WERI-Rb-1 (cell line): ENCODE results near the gene BHLHE41.

Experiments used
- DNase-seq: peaks from one replicate; pipeline ENCODE4 v3.0.0-alpha.2; 2020
- H3K27ac ChIP-seq: fragments of 250-450 bp; sonication (Bioruptor Pico); 2 replicates; pipeline ENCODE4 v1.5.1; 2020; ENCODE audit warnings: mild to moderate bottlenecking, moderate library complexity
- H3K27me3 ChIP-seq: fragments of 250-450 bp; sonication (Bioruptor Pico); 2 replicates; pipeline ENCODE4 v1.5.1; 2021; ENCODE audit warnings: mild to moderate bottlenecking, low read depth, moderate library complexity; ENCODE audit not compliant: insufficient read depth, severe bottlenecking
- H3K36me3 ChIP-seq: fragments of 250-450 bp; sonication (Bioruptor Pico); 2 replicates; pipeline ENCODE4 v1.5.1; 2020; ENCODE audit warnings: mild to moderate bottlenecking, moderate library complexity
- H3K4me3 ChIP-seq: 2 replicates; pipeline ENCODE4 v1.5.1; 2011; ENCODE audit warnings: low read depth, mild to moderate bottlenecking, control low read depth, low read length
- H3K9me3 ChIP-seq: fragments of 250-450 bp; sonication (Bioruptor Pico); 2 replicates; pipeline ENCODE4 v1.5.1; 2021; ENCODE audit warnings: mild to moderate bottlenecking, moderate library complexity; ENCODE audit not compliant: severe bottlenecking
- CTCF ChIP-seq: IDR thresholded peaks from 2 replicates; pipeline ENCODE4 v1.5.1; 2011; ENCODE audit warnings: low read depth, mild to moderate bottlenecking, control low read depth, inconsistent platforms, low read length

Gene BHLHE41

GRCh38 chr12:26124446-26125399, at the start of gene BHLHE41:
TSS of gene BHLHE41 (minus strand) at chr12:26125037. CDS start at chr12:26124779, 258 bp downstream.
- Histone ChIP-seq H3K9me3 (no peaks in the 10 kb centered on the region), H3K36me3 (no peaks in the 10 kb centered on the region), H3K27ac (no peak within 1 kb of the TSS), H3K27me3 (peaks cover 81% of the 10 kb centered on the region), H3K4me3 (peak within 1 kb of the TSS; percentile 49)
- no peak for TF ChIP-seq CTCF
- peak; percentile 37 for DNase-seq

GRCh38 chr12:26172946-26173552, 48.2 kb upstream of the BHLHE41 start:
- TF ChIP-seq CTCF = no peak
- Histone ChIP-seq H3K27me3 (no peaks in the 10 kb centered on the region), H3K36me3 (no peaks in the 10 kb centered on the region), H3K4me3 (no peak overlapping the region), H3K27ac (no peak overlapping the region), H3K9me3 (no peaks in the 10 kb centered on the region)
- DNase-seq = no peak

- DNase-seq = no peak
These were observed 47.7 kb upstream of the BHLHE41 start for GRCh38 chr12:26172539-26172938.

GRCh38 chr12:26172013-26172412, 47.2 kb upstream of the BHLHE41 start:
- Histone ChIP-seq H3K27ac (no peak overlapping the region), H3K36me3 (no peaks in the 10 kb centered on the region), H3K4me3 (no peak overlapping the region), H3K27me3 (no peaks in the 10 kb centered on the region), H3K9me3 (no peaks in the 10 kb centered on the region)
- TF ChIP-seq CTCF = no peak
- no peak for DNase-seq

More at GRCh38 chr12:26172539-26172938, 47.7 kb upstream of the BHLHE41 start:
- H3K27me3 ChIP-seq = no peaks in the 10 kb centered on the region
- no peak overlapping the region for H3K4me3 ChIP-seq
- no peaks in the 10 kb centered on the region for H3K36me3 ChIP-seq
- no peaks in the 10 kb centered on the region for H3K9me3 ChIP-seq
- no peak overlapping the region for H3K27ac ChIP-seq
- no peak for TF ChIP-seq CTCF

GRCh38 chr12:26164118-26164517, 39.3 kb upstream of the BHLHE41 start:
- H3K36me3 ChIP-seq = no peaks in the 10 kb centered on the region

More at GRCh38 chr12:26164118-26164517, 39.3 kb upstream of the BHLHE41 start:
- no peak for TF ChIP-seq CTCF
- H3K27me3 ChIP-seq = no peaks in the 10 kb centered on the region
- H3K9me3 ChIP-seq = no peaks in the 10 kb centered on the region
- DNase-seq = no peak
- H3K27ac ChIP-seq = no peak overlapping the region
- H3K4me3 ChIP-seq = no peak overlapping the region
